Prostate gland (tissue), 2 donors: ENCODE measurements around the gene DPM2. TPM values are rescaled to one million over a fixed set of nuclear protein-coding genes. Genes with fewer than 3 reads are reported as not detected.

Experiments used
- DNase-seq: peaks from one replicate; pipeline ENCODE4 v3.0.0-alpha.2; 2019; ENCODE audit warnings: low spot score
- H3K27ac ChIP-seq, 2 donors: fragments of 200-600 bp; sonication (generic); 2 replicates each; pipeline ENCODE4 v1.5.1; 2017 to 2019
- H3K27me3 ChIP-seq: fragments of 200-600 bp; sonication (generic); replicated peaks from 2 replicates; pipeline ENCODE4 v1.5.1; 2019; ENCODE audit not compliant: insufficient read depth
- H3K36me3 ChIP-seq, 2 donors: fragments of 200-600 bp; sonication (generic); 1 replicate in 1 of 2; 2 replicates in 1 of 2; pipeline versions ENCODE4 v1.5.1 to v1.8.1; 2017 to 2019
- H3K4me1 ChIP-seq: fragments of 200-600 bp; sonication (generic); replicated peaks from 2 replicates; pipeline ENCODE4 v1.5.1; 2019
- H3K4me3 ChIP-seq, 2 donors: fragments of 200-600 bp; sonication (generic); 2 replicates each; pipeline ENCODE4 v1.5.1; 2017 to 2019
- H3K9me3 ChIP-seq: fragments of 200-600 bp; sonication (generic); 2 replicates; pipeline ENCODE4 v1.5.1; 2017
- CTCF ChIP-seq, 4 experiments: fragments of 200-600 bp in 2 of 4; fragments of 450-650 bp in 2 of 4; sonication (generic) in 2 of 4; IDR thresholded peaks; 1 replicate in 3 of 4; 2 replicates in 1 of 4; pipeline ENCODE4 v1.5.1; 2016 to 2019; ENCODE audit warnings: antibody characterized with exemption in 4 of 4, mild to moderate bottlenecking in 2 of 4, moderate library complexity in 2 of 4
- POLR2A ChIP-seq: fragments of 450-650 bp; IDR thresholded peaks from one replicate; pipeline ENCODE4 v1.6.1; 2016; ENCODE audit warnings: antibody characterized with exemption, mild to moderate bottlenecking
- POLR2AphosphoS5 ChIP-seq: sonication (generic); formaldehyde crosslinking; IDR thresholded peaks from one replicate; pipeline ENCODE4 v1.6.1; 2017; ENCODE audit warnings: antibody characterized with exemption
- WGBS: methylation state at CpG from one replicate; pipeline ENCODE4 v1.1.5; 2018; 5-methylcytosine and 5-hydroxymethylcytosine counted together
- intact Hi-C: fragments of 100-400 bp; cut with DNase I; formaldehyde crosslinking; loops from one replicate; pipeline ENCODE4 v1.14.2; 2022
- total RNA-seq, 2 donors: library from RNA; depleted of rRNA; stranded (reverse); fragments of >200 nt; gene quantifications; one replicate each; pipeline ENCODE4 v1.1.0, GENCODE V29; 2016

The DPM2 gene
- total RNA-seq, 2 donors from 2014 or later = 28.1 to 28.2 TPM

GRCh38 chr9:127959398-127959797 lies 21.7 kb upstream of the DPM2 start:
- no peak for DNase-seq
- intact Hi-C loops = no loop called here
- Histone ChIP-seq H3K27ac (peak overlapping the region in 1 of 2 donors; percentile 67), H3K4me3 (no peak overlapping the region), H3K27me3 (no peaks in the 10 kb centered on the region), H3K4me1 (peaks cover 28% of the 10 kb centered on the region), H3K9me3 (no peaks in the 10 kb centered on the region), H3K36me3 (no peaks in the 10 kb centered on the region)
- 89% methylated on average over 4 of the region's 4 CpGs for WGBS
- TF ChIP-seq CTCF (IDR thresholded peaks at IDR 0.05) (no peak), POLR2A (no peak), POLR2AphosphoS5 (no peak)

- H3K4me1 ChIP-seq = peaks cover 24% of the 10 kb centered on the region
- TF ChIP-seq CTCF (IDR thresholded peaks at IDR 0.05) (no peak), POLR2A (no peak), POLR2AphosphoS5 (no peak)
Observed at GRCh38 chr9:127958728-127959127, 21.1 kb upstream of the DPM2 start.

GRCh38 chr9:127955294-127956015 lies 17.8 kb upstream of the DPM2 start:
- peak; percentile 100 for TF ChIP-seq POLR2AphosphoS5
- TF ChIP-seq CTCF (IDR thresholded peaks at IDR 0.05) = peak; percentile 21 to 91 (median 66)
- TF ChIP-seq POLR2A = peak; percentile 62
- intact Hi-C loops = no loop called here
- H3K4me1 ChIP-seq = peaks cover 16% of the 10 kb centered on the region

More at GRCh38 chr9:127958728-127959127, 21.1 kb upstream of the DPM2 start:
- H3K36me3 ChIP-seq = no peaks in the 10 kb centered on the region
- no peak for DNase-seq
- no peaks in the 10 kb centered on the region for H3K27me3 ChIP-seq
- intact Hi-C loops = no loop called here
- 94% methylated on average over 1 of the region's 1 CpG for WGBS
- no peaks in the 10 kb centered on the region for H3K9me3 ChIP-seq
- H3K4me3 ChIP-seq = no peak overlapping the region
- no peak overlapping the region for H3K27ac ChIP-seq

GRCh38 chr9:127954831-127955293 lies 17.2 kb upstream of the DPM2 start:
- H3K4me1 ChIP-seq = peaks cover 16% of the 10 kb centered on the region
- H3K27ac ChIP-seq = peak overlapping the region; percentile 76
- no peak for DNase-seq
- 12% methylated on average over 12 of the region's 13 CpGs for WGBS
- H3K9me3 ChIP-seq = no peaks in the 10 kb centered on the region
- no peak overlapping the region for H3K4me3 ChIP-seq
- TF ChIP-seq POLR2A (no peak), POLR2AphosphoS5 (no peak), CTCF (IDR thresholded peaks at IDR 0.05) (no peak)
- H3K36me3 ChIP-seq = no peaks in the 10 kb centered on the region
- intact Hi-C loops = no loop called here
- no peaks in the 10 kb centered on the region for H3K27me3 ChIP-seq

More at GRCh38 chr9:127955294-127956015, 17.8 kb upstream of the DPM2 start:
- H3K27me3 ChIP-seq = no peaks in the 10 kb centered on the region
- WGBS = 19% methylated on average over 12 of the region's 12 CpGs
- DNase-seq = peak; percentile 98
- H3K36me3 ChIP-seq = no peaks in the 10 kb centered on the region
- H3K9me3 ChIP-seq = no peaks in the 10 kb centered on the region
- no peak overlapping the region for H3K4me3 ChIP-seq
- peak overlapping the region; percentile 76 for H3K27ac ChIP-seq
